ENCODE results near the gene NRXN3. TPM values are rescaled to one million over a fixed set of nuclear protein-coding genes. Genes with fewer than 3 reads are reported as not detected.

The NRXN3 gene
- total RNA-seq, 1 experiment from 2014 or later, result not detected

- Histone ChIP-seq H3K9me3 (ENCODE audit: control insufficient read depth, insufficient read depth, low read depth, low read length) (no peaks in the 10 kb centered on the region), H3K36me3 (ENCODE audit: control insufficient read depth, insufficient read depth, low read length) (no peaks in the 10 kb centered on the region), H3K27ac (ENCODE audit: low read length) (no peak overlapping the region), H3K4me3 (ENCODE audit: low read depth in 2 of 2, low read length in 2 of 2) (no peak overlapping the region), H3K27me3 (ENCODE audit: control insufficient read depth, insufficient read depth, low read length) (no peaks in the 10 kb centered on the region), H3K4me1 (ENCODE audit: control insufficient read depth, insufficient read depth, low read length) (no peaks in the 10 kb centered on the region)
- ChIA-PET POLR2A (no interaction called here), CTCF (no interaction called here)
- DNase-seq (ENCODE audit: low read depth, low spot score) (no peak), ATAC-seq (no peak)
- no TSS peak for BruUV-seq (replicated peaks)
- intact Hi-C loops (cut with micrococcal nuclease; ENCODE audit: unreplicated experiment) (no loop called here), in situ Hi-C loops (cut with HindIII; ENCODE audit: low pct_unique_long_range_greater_than_20kb, low sequenced_read_pairs) (no loop called here)
- no peak for TF ChIP-seq SIN3A (IDR thresholded peaks at IDR 0.05; ENCODE audit: borderline replicate concordance, insufficient read depth, low read depth, low read length)
- no peak for TF ChIP-seq POLR2AphosphoS5 (IDR thresholded peaks at IDR 0.05; ENCODE audit: low read depth, low read length)
- no peak for TF ChIP-seq CTCF (IDR thresholded peaks at IDR 0.05)
Measured at GRCh38 chr14:79144896-79145295, 974.7 kb downstream of the NRXN3 start.

DNA sequence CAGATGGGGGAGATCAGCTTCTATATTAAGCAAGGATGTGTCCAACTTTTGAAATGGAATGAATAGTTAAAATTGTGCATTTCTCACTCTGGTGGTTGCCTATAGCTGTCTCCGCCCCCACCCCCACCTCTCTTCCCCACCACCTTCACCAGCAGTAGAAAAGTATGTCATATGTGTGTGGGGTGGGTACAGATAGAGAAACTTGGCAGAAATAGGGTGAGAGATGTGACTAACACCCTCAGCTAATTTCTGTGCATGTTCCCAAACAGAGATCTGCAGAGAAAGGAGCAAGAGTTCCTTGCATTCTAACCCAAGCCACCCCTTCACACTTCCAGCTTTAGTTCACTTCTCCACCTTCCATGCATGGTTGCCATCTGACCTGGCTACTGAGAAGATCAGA lies 980.1 kb downstream of the NRXN3 start:
- Histone ChIP-seq H3K4me1 (ENCODE audit: control insufficient read depth, insufficient read depth, low read length) (no peaks in the 10 kb centered on the region), H3K36me3 (ENCODE audit: control insufficient read depth, insufficient read depth, low read length) (no peaks in the 10 kb centered on the region), H3K27ac (ENCODE audit: low read length) (no peak overlapping the region), H3K27me3 (ENCODE audit: control insufficient read depth, insufficient read depth, low read length) (no peaks in the 10 kb centered on the region), H3K4me3 (ENCODE audit: low read depth in 2 of 2, low read length in 2 of 2) (no peak overlapping the region), H3K9me3 (ENCODE audit: control insufficient read depth, insufficient read depth, low read depth, low read length) (no peaks in the 10 kb centered on the region)
- ChIA-PET CTCF (no interaction called here), POLR2A (no interaction called here)
- no TSS peak for BruUV-seq (replicated peaks)
- DNase-seq (ENCODE audit: low read depth, low spot score) (no peak), ATAC-seq (no peak)
- no peak for TF ChIP-seq CTCF (IDR thresholded peaks at IDR 0.05)
- TF ChIP-seq POLR2AphosphoS5 (IDR thresholded peaks at IDR 0.05; ENCODE audit: low read depth, low read length), result no peak
- no peak for TF ChIP-seq SIN3A (IDR thresholded peaks at IDR 0.05; ENCODE audit: borderline replicate concordance, insufficient read depth, low read depth, low read length)
- TF ChIP-seq REST (IDR thresholded peaks at IDR 0.05; ENCODE audit: insufficient read depth in 1 of 2, low read depth in 2 of 2, low read length in 1 of 2), result no peak
- no peak for TF ChIP-seq TCF7L2 (IDR thresholded peaks at IDR 0.05; ENCODE audit: low read depth, low read length)
- intact Hi-C loops (cut with micrococcal nuclease; ENCODE audit: unreplicated experiment), result no loop called here
- in situ Hi-C loops (cut with HindIII; ENCODE audit: low pct_unique_long_range_greater_than_20kb, low sequenced_read_pairs), result no loop called here

DNA sequence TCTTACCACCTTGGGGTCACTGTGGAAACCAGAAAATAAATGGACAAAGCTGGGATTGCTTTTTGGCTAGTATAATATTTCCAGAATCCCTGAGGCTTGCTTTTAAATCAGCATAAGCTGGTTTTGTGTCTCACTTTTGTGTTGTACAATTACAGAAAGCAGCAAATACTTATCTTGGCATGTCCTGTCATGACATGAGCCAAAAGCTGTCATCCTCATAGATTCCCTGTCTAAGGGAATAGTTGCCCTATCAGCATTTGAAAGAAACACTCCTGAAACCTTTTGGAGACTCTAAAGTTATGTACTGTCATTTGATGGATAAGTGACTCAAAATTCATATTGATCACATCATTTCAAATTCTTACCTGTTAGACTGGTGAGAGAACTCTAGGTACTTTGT lies 987.2 kb downstream of the NRXN3 start:
- ChIA-PET CTCF (no interaction called here), POLR2A (no interaction called here)
- no peaks in the 10 kb centered on the region for H3K9me3 ChIP-seq (ENCODE audit: control insufficient read depth, insufficient read depth, low read depth, low read length)
- in situ Hi-C loops (cut with HindIII; ENCODE audit: low pct_unique_long_range_greater_than_20kb, low sequenced_read_pairs) (no loop called here), intact Hi-C loops (cut with micrococcal nuclease; ENCODE audit: unreplicated experiment) (no loop called here)
- DNase-seq (ENCODE audit: low read depth, low spot score) (no peak), ATAC-seq (no peak)
- no peaks in the 10 kb centered on the region for H3K4me1 ChIP-seq (ENCODE audit: control insufficient read depth, insufficient read depth, low read length)
- BruUV-seq (replicated peaks), result no TSS peak
- H3K27me3 ChIP-seq (ENCODE audit: control insufficient read depth, insufficient read depth, low read length), result no peaks in the 10 kb centered on the region
- H3K27ac ChIP-seq (ENCODE audit: low read length), result no peak overlapping the region
- H3K4me3 ChIP-seq (ENCODE audit: low read depth in 2 of 2, low read length in 2 of 2), result no peak overlapping the region
- no peaks in the 10 kb centered on the region for H3K36me3 ChIP-seq (ENCODE audit: control insufficient read depth, insufficient read depth, low read length)
- no peak for TF ChIP-seq TCF7L2 (IDR thresholded peaks at IDR 0.05; ENCODE audit: low read depth, low read length)
- TF ChIP-seq REST (IDR thresholded peaks at IDR 0.05; ENCODE audit: insufficient read depth in 1 of 2, low read depth in 2 of 2, low read length in 1 of 2), result no peak
- no peak for TF ChIP-seq SIN3A (IDR thresholded peaks at IDR 0.05; ENCODE audit: borderline replicate concordance, insufficient read depth, low read depth, low read length)

Measured in Panc1 (cell line).